ENCODE results near the gene TMEM219. TPM values are rescaled to one million over a fixed set of nuclear protein-coding genes. Genes with fewer than 3 reads are reported as not detected.

Gene TMEM219
- total and polyA plus RNA-seq, 4 donors = 25.5 to 75.9 (median 46.9) TPM

GRCh38 chr16:29940656-29941055 lies 21.2 kb upstream of the TMEM219 start:
- WGBS = 92% methylated on average over 4 of the region's 4 CpGs
- no peak for DNase-seq (ENCODE audit: low spot score)
- H3K36me3 ChIP-seq (ENCODE audit: control insufficient read depth in 4 of 4, insufficient read depth in 3 of 4, low read depth in 1 of 4, low read length in 3 of 4) = no peaks in the 10 kb centered on the region
- peaks cover 0 to 3% (median 0%) of the 10 kb centered on the region in 4 donors for H3K9me3 ChIP-seq (ENCODE audit: control insufficient read depth in 4 of 4, low read length in 3 of 4)
- H3K9ac ChIP-seq (ENCODE audit: low read depth in 1 of 2, low read length in 2 of 2) = no peak overlapping the region
- no peaks in the 10 kb centered on the region for H3K4me1 ChIP-seq (ENCODE audit: control insufficient read depth in 4 of 4, insufficient read depth in 4 of 4, low read length in 3 of 4)
- no peak overlapping the region for H3K4me3 ChIP-seq (ENCODE audit: low read depth in 1 of 3, low read length in 3 of 3)
- no peak overlapping the region for H3K27ac ChIP-seq (ENCODE audit: low read depth in 1 of 2, low read length in 2 of 2)
- no peaks in the 10 kb centered on the region for H3K27me3 ChIP-seq (ENCODE audit: control insufficient read depth in 4 of 4, insufficient read depth in 4 of 4, low read length in 3 of 4)
- no peak for TF ChIP-seq HNF4A (conservative IDR thresholded peaks at IDR 0.05)
- TF ChIP-seq FOXA2 (IDR thresholded peaks at IDR 0.05) = no peak

DNA sequence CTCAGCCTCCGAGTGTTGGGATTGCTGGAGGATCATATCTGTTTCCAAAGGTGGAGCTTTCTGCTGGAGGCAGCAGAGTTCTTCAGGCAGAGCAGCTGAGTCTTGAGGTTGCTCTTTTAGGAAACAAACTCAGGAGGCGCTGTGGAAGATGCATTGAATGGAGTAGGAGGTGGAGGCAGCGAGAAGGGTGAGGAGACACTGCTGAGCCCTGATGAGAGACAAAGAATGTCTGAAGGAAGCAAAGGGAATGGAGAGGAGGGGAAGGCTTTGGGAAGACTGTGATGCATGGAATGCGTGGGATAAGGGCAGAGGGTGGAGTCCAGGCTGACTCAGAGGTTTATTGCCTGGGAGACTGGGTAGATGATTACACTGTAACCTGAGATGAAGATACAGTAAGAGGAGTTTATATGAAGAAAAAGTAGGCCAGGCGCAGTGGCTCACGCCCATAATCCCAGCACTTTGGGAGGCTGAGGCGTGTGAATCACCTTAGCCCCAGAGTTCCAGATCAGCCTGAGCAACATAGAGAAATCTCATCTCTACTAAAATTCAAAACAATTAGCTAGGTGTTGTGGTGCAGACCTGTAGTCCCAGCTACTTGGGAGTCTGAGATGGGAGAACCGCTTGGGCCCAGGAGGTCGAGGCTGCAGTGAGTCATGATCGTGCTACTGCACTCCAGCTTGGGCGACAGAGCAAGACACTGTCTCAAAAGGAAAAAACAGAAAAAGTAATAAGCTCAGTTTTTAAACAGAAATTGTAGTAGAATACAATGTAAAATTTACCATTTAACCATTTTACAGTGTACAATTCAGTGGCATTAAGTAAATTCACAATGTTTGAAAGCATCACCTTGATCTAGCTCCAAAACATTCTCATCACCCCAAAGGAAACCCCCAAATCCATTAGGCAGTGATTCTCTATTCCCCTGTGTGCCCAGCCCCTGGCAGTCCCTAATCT lies 17.8 kb upstream of the TMEM219 start:
- 77% methylated on average over 11 of the region's 11 CpGs for WGBS
- H3K4me3 ChIP-seq (ENCODE audit: low read depth in 1 of 3, low read length in 3 of 3) = no peak overlapping the region
- no peak overlapping the region for H3K27ac ChIP-seq (ENCODE audit: low read depth in 1 of 2, low read length in 2 of 2)
- no peaks in the 10 kb centered on the region for H3K36me3 ChIP-seq (ENCODE audit: control insufficient read depth in 4 of 4, insufficient read depth in 3 of 4, low read depth in 1 of 4, low read length in 3 of 4)
- H3K9ac ChIP-seq (ENCODE audit: low read depth in 1 of 2, low read length in 2 of 2) = no peak overlapping the region
- H3K4me1 ChIP-seq (ENCODE audit: control insufficient read depth in 4 of 4, insufficient read depth in 4 of 4, low read length in 3 of 4) = no peaks in the 10 kb centered on the region
- H3K27me3 ChIP-seq (ENCODE audit: control insufficient read depth in 4 of 4, insufficient read depth in 4 of 4, low read length in 3 of 4) = no peaks in the 10 kb centered on the region
- no peak for TF ChIP-seq ZBTB33 (IDR thresholded peaks at IDR 0.05)
- H3K9me3 ChIP-seq (ENCODE audit: control insufficient read depth in 4 of 4, low read length in 3 of 4) = peaks cover 0 to 3% (median 0%) of the 10 kb centered on the region in 4 donors
- no peak for DNase-seq (ENCODE audit: low spot score)

GRCh38 chr16:29947897-29948296 lies 14.0 kb upstream of the TMEM219 start:
- TF ChIP-seq RAD21 (IDR thresholded peaks at IDR 0.05) (no peak), YY1 (IDR thresholded peaks at IDR 0.05) (no peak), HNF4G (IDR thresholded peaks at IDR 0.05) (no peak), EGR1 (IDR thresholded peaks at IDR 0.05; ENCODE audit: low read depth in 2 of 2) (no peak), FOXA1 (IDR thresholded peaks at IDR 0.05) (no peak)
- no peak for DNase-seq (ENCODE audit: low spot score)
- Histone ChIP-seq H3K4me1 (ENCODE audit: control insufficient read depth in 4 of 4, insufficient read depth in 4 of 4, low read length in 3 of 4) (no peaks in the 10 kb centered on the region), H3K9me3 (ENCODE audit: control insufficient read depth in 4 of 4, low read length in 3 of 4) (no peaks in the 10 kb centered on the region), H3K9ac (ENCODE audit: low read depth in 1 of 2, low read length in 2 of 2) (no peak overlapping the region), H3K27ac (ENCODE audit: low read depth in 1 of 2, low read length in 2 of 2) (no peak overlapping the region), H3K36me3 (ENCODE audit: control insufficient read depth in 4 of 4, insufficient read depth in 3 of 4, low read depth in 1 of 4, low read length in 3 of 4) (no peaks in the 10 kb centered on the region), H3K27me3 (ENCODE audit: control insufficient read depth in 4 of 4, insufficient read depth in 4 of 4, low read length in 3 of 4) (no peaks in the 10 kb centered on the region), H3K4me3 (ENCODE audit: low read depth in 1 of 3, low read length in 3 of 3) (no peak overlapping the region)
- WGBS = 76% methylated on average over 2 of the region's 2 CpGs

GRCh38 chr16:29950806-29951461 lies 10.9 kb upstream of the TMEM219 start:
- TF ChIP-seq SP1 (IDR thresholded peaks at IDR 0.05) = no peak
- TF ChIP-seq EGR1 (IDR thresholded peaks at IDR 0.05; ENCODE audit: low read depth in 2 of 2) = no peak
- 90% methylated on average over 4 of the region's 4 CpGs for WGBS
- Histone ChIP-seq H3K9ac (ENCODE audit: low read depth in 1 of 2, low read length in 2 of 2) (no peak overlapping the region), H3K27ac (ENCODE audit: low read depth in 1 of 2, low read length in 2 of 2) (no peak overlapping the region), H3K36me3 (ENCODE audit: control insufficient read depth in 4 of 4, insufficient read depth in 3 of 4, low read depth in 1 of 4, low read length in 3 of 4) (no peaks in the 10 kb centered on the region), H3K9me3 (ENCODE audit: control insufficient read depth in 4 of 4, low read length in 3 of 4) (no peaks in the 10 kb centered on the region), H3K4me3 (ENCODE audit: low read depth in 1 of 3, low read length in 3 of 3) (no peak overlapping the region), H3K4me1 (ENCODE audit: control insufficient read depth in 4 of 4, insufficient read depth in 4 of 4, low read length in 3 of 4) (no peaks in the 10 kb centered on the region), H3K27me3 (ENCODE audit: control insufficient read depth in 4 of 4, insufficient read depth in 4 of 4, low read length in 3 of 4) (no peaks in the 10 kb centered on the region)
- no peak for DNase-seq (ENCODE audit: low spot score)
